ENCODE data around the gene CEMP1. TPM values are rescaled to one million over a fixed set of nuclear protein-coding genes. Genes with fewer than 3 reads are reported as not detected.
A peak's percentile ranks its signal among the peaks of the same experiment; 100 is the strongest.

The CEMP1 gene
- total RNA-seq, 1 experiment from 2014 or later: not detected

GRCh38 chr16:2519711-2520080 lies 11.5 kb downstream of the CEMP1 start:
- DNase-seq (ENCODE audit: low read depth): no peak

- no peak for DNase-seq (ENCODE audit: low read depth)
These were observed 12.1 kb downstream of the CEMP1 start for GRCh38 chr16:2518823-2519710.

- no peak for DNase-seq (ENCODE audit: low read depth)
These were observed 13.1 kb downstream of the CEMP1 start for GRCh38 chr16:2517954-2518605.

GRCh38 chr16:2516391-2517240 lies 14.6 kb downstream of the CEMP1 start:
- DNase-seq (ENCODE audit: low read depth): no peak

- no peak for DNase-seq (ENCODE audit: low read depth)
These were observed 15.9 kb downstream of the CEMP1 start for GRCh38 chr16:2515180-2515851.

GRCh38 chr16:2514333-2515179 lies 16.7 kb downstream of the CEMP1 start:
- DNase-seq (ENCODE audit: low read depth): no peak

- peak; percentile 88 for DNase-seq (ENCODE audit: low read depth)
These were observed 17.5 kb downstream of the CEMP1 start, which contains the start of gene ATP6V0C for GRCh38 chr16:2513405-2514332. Gene ATP6V0C (plus strand): TSS chr16:2513952. CDS start chr16:2514104, 152 bp downstream.

- DNase-seq (ENCODE audit: low read depth): no peak
These were observed 18.3 kb downstream of the CEMP1 start for GRCh38 chr16:2512735-2513404.

- no peak for DNase-seq (ENCODE audit: low read depth)
These were observed 19.0 kb downstream of the CEMP1 start for GRCh38 chr16:2511996-2512734.

GRCh38 chr16:2511128-2511800 lies 19.9 kb downstream of the CEMP1 start:
- peak; percentile 56 for DNase-seq (ENCODE audit: low read depth)

- DNase-seq (ENCODE audit: low read depth): no peak
These were observed 22.3 kb downstream of the CEMP1 start for GRCh38 chr16:2508722-2509400.

- DNase-seq (ENCODE audit: low read depth): no peak
These were observed 23.5 kb downstream of the CEMP1 start for GRCh38 chr16:2507665-2508064.

- DNase-seq (ENCODE audit: low read depth): no peak
These were observed 24.1 kb downstream of the CEMP1 start for GRCh38 chr16:2507052-2507659.

- DNase-seq (ENCODE audit: low read depth): no peak
These were observed 25.5 kb downstream of the CEMP1 start for GRCh38 chr16:2505695-2506094.

- no peak for DNase-seq (ENCODE audit: low read depth)
These were observed 29.0 kb downstream of the CEMP1 start for GRCh38 chr16:2501946-2502895.
